CD14-positive monocyte (primary cell): ENCODE data around the gene CCDC102B. TPM values are rescaled to one million over a fixed set of nuclear protein-coding genes. Genes with fewer than 3 reads are reported as not detected.

Experiments
- DNase-seq, 3 donors: peaks; one replicate each; pipeline ENCODE4 v3.0.0-alpha.2; 2011 to 2022
- H2AFZ ChIP-seq: 2 replicates; pipeline ENCODE4 v1.6.0; 2012; ENCODE audit warnings: mild to moderate bottlenecking, low read depth, low read length, inconsistent platforms; ENCODE audit not compliant: insufficient read depth, poor library complexity, severe bottlenecking
- H3K27ac ChIP-seq, 2 donors: 1 replicate in 1 of 2; 2 replicates in 1 of 2; pipeline ENCODE4 v1.5.1; 2012 to 2013; ENCODE audit warnings: low read length in 2 of 2, control low read depth in 1 of 2, inconsistent platforms in 1 of 2, low read depth in 1 of 2, mild to moderate bottlenecking in 1 of 2
- H3K27me3 ChIP-seq, 2 donors: one replicate each; pipeline versions ENCODE4 v1.6.0 to v1.6.1; 2011 to 2013; ENCODE audit warnings: low read length in 2 of 2; ENCODE audit not compliant: control insufficient read depth in 2 of 2, insufficient read depth in 2 of 2
- H3K36me3 ChIP-seq, 2 donors: replicated peaks in 1 of 2; 1 replicate in 1 of 2; 2 replicates in 1 of 2; pipeline versions ENCODE4 v1.5.1 to v1.6.1; 2012 to 2013; ENCODE audit warnings: low read length in 2 of 2, control low read depth in 1 of 2, inconsistent platforms in 1 of 2, mild to moderate bottlenecking in 1 of 2; ENCODE audit not compliant: insufficient read depth in 2 of 2, control insufficient read depth in 1 of 2
- H3K4me1 ChIP-seq, 2 donors: 1 replicate in 1 of 2; 2 replicates in 1 of 2; pipeline versions ENCODE4 v1.5.1 to v1.6.1; 2012 to 2013; ENCODE audit warnings: low read length in 2 of 2, control low read depth in 1 of 2, inconsistent platforms in 1 of 2, mild to moderate bottlenecking in 1 of 2, moderate library complexity in 1 of 2; ENCODE audit not compliant: insufficient read depth in 2 of 2, control insufficient read depth in 1 of 2
- H3K4me2 ChIP-seq: replicated peaks from 2 replicates; pipeline ENCODE3; 2012; ENCODE audit warnings: low read length, moderate library complexity, mild to moderate bottlenecking; ENCODE audit not compliant: poor library complexity, severe bottlenecking; ENCODE audit errors: extremely low read depth
- H3K4me3 ChIP-seq, 3 experiments: fragments of 200-600 bp in 1 of 3; sonication (generic) in 1 of 3; replicated peaks in 1 of 3; 1 replicate in 2 of 3; 2 replicates in 1 of 3; pipeline ENCODE4 v1.5.1; 2011 to 2013; ENCODE audit warnings: low read length in 3 of 3, mild to moderate bottlenecking in 3 of 3, control low read depth in 2 of 3, low read depth in 2 of 3, inconsistent platforms in 1 of 3, moderate library complexity in 1 of 3
- H3K79me2 ChIP-seq: 2 replicates; pipeline ENCODE4 v1.6.0; 2012; ENCODE audit warnings: mild to moderate bottlenecking, control low read depth, inconsistent platforms, low read length, moderate library complexity; ENCODE audit not compliant: insufficient read depth
- H3K9ac ChIP-seq: 2 replicates; pipeline ENCODE4 v1.6.0; 2017; ENCODE audit warnings: low read length, mild to moderate bottlenecking; ENCODE audit not compliant: insufficient read depth, poor library complexity, severe bottlenecking
- H3K9me3 ChIP-seq, 2 donors: replicated peaks in 1 of 2; 1 replicate in 1 of 2; 2 replicates in 1 of 2; pipeline versions ENCODE4 v1.5.1 to v1.6.1; 2012 to 2013; ENCODE audit warnings: low read length in 2 of 2, control low read depth in 1 of 2; ENCODE audit not compliant: control insufficient read depth in 1 of 2, insufficient read depth in 1 of 2
- H4K20me1 ChIP-seq: 2 replicates; pipeline ENCODE4 v1.6.0; 2012; ENCODE audit warnings: mild to moderate bottlenecking, low read length, control low read depth, moderate library complexity; ENCODE audit not compliant: insufficient read depth
- H3K27ac Mint-ChIP-seq, 7 donors: one replicate each; pipeline ENCODE4 v1.8.0; 2020; ENCODE audit warnings: mild to moderate bottlenecking in 7 of 7, mixed read lengths in 7 of 7, moderate library complexity in 6 of 7, inconsistent platforms in 2 of 7
- H3K27me3 Mint-ChIP-seq, 3 donors: one replicate each; pipeline ENCODE4 v1.8.0; 2021 to 2022; ENCODE audit warnings: low read depth in 3 of 3, mild to moderate bottlenecking in 3 of 3, mixed read lengths in 3 of 3, moderate library complexity in 3 of 3, inconsistent platforms in 1 of 3
- H3K36me3 Mint-ChIP-seq, 2 donors: one replicate each; pipeline ENCODE4 v1.8.0; 2020; ENCODE audit warnings: mixed read lengths in 2 of 2, inconsistent platforms in 1 of 2, mild to moderate bottlenecking in 1 of 2
- H3K4me1 Mint-ChIP-seq: one replicate; pipeline ENCODE4 v1.8.0; 2020; ENCODE audit warnings: mild to moderate bottlenecking, mixed read lengths
- H3K4me3 Mint-ChIP-seq, 2 donors: one replicate each; pipeline ENCODE4 v1.8.0; 2020; ENCODE audit warnings: mild to moderate bottlenecking in 2 of 2, mixed read lengths in 2 of 2, moderate library complexity in 1 of 2
- H3K9me3 Mint-ChIP-seq, 7 donors: one replicate each; pipeline ENCODE4 v1.8.0; 2020 to 2022; ENCODE audit warnings: mixed read lengths in 7 of 7, mild to moderate bottlenecking in 6 of 7, moderate library complexity in 6 of 7, inconsistent platforms in 2 of 7
- WGBS: methylation state at CpG from one replicate; pipeline ENCODE4 v1.1.5; 2013; ENCODE audit warnings: missing lambda C conversion rate; ENCODE audit not compliant: insufficient coverage; 5-methylcytosine and 5-hydroxymethylcytosine counted together
- intact Hi-C, 2 donors: fragments of 100-400 bp; cut with micrococcal nuclease; formaldehyde crosslinking; loops; one replicate each; pipeline versions ENCODE4 v1.15.0 to v1.15.1; 2023
- polyA minus RNA-seq: library from RNA; depleted of rRNA, polyadenylated mRNA; stranded (reverse); fragments of >200 nt; gene quantifications from 2 replicates; pipeline ENCODE4 v1.2.3, GENCODE V29; 2012
- polyA plus RNA-seq, 3 donors: library from polyadenylated mRNA; depleted of rRNA in 1 of 3; unstranded in 2 of 3; stranded (reverse) in 1 of 3; fragments of 300-500 nt in 2 of 3; fragments of >200 nt in 1 of 3; fragmentation: Illumina TruSeq in 2 of 3; gene quantifications; 1 replicate in 2 of 3; 2 replicates in 1 of 3; pipeline ENCODE4 v1.2.3, GENCODE V29; 2012 to 2021
- total RNA-seq, 12 experiments: library from RNA in 1 of 12; stranded (reverse) in 1 of 12; fragments of 120-200 nt in 1 of 12; gene quantifications; one replicate each; pipeline ENCODE4 v1.2.4 and lab custom pipeline; 2013 to 2026; ENCODE audit warnings: mixed read lengths in 6 of 12, inconsistent platforms in 1 of 12
- TF ChIP-seq, protein P1 (sequence below): fragments of 200-600 bp; IDR thresholded peaks from one replicate; pipeline ENCODE4 v1.8.0; 2022; ENCODE audit warnings: antibody characterized with exemption, mild to moderate bottlenecking

CCDC102B gene
- 0.91 TPM for total RNA-seq (2013)
- 1 to 10 TPM in 1 of 3 donors, under 1 TPM in 1, not detected in 1; 0.34 to 1.4 TPM for polyA plus RNA-seq
- polyA minus RNA-seq, result 0.08 TPM in 1 of 2 replicates, not detected in the other
- total RNA-seq (lab: John Stamatoyannopoulos, UW), result 0.08 to 3.5 (median 1.1) reads per million in 11 experiments

DNA sequence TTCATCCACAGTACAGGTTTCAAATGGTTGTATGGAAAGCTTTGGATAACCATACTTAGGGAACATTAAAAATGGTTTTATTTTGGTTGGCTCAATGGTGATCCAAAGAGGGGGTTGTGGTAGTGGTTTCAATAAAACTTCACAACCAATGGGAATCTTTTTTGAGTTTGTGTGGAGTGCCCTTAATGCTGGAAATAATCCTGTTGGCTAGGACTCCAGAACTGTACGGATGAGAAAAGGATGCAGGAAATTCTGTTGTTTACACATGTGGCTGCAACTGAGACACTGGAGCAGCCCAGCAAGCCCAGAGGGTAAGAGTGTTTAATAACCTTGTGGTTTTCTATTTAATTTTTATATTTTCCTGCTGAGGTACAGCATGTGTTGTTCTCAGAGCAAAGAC is at the start of gene CCDC102B:
Gene CCDC102B, plus strand, starts transcription at position 210 of the 400 bp plus-strand sequence. CDS start 38,684 bp downstream, outside the sequence.
- intact Hi-C loops, result no loop called here
- no peaks in the 10 kb centered on the region for H3K27me3 ChIP-seq
- no peaks in the 10 kb centered on the region for H3K9me3 Mint-ChIP-seq
- DNase-seq, result no peak
- no peak within 1 kb of the TSS for H3K4me2 ChIP-seq
- no peak within 1 kb of the TSS for H3K27ac ChIP-seq
- H4K20me1 ChIP-seq, result no peaks in the 10 kb centered on the region
- no peak within 1 kb of the TSS for H3K4me3 ChIP-seq
- no peaks in the 10 kb centered on the region for H3K36me3 Mint-ChIP-seq
- no peak within 1 kb of the TSS for H3K27ac Mint-ChIP-seq
- no peaks in the 10 kb centered on the region for H3K27me3 Mint-ChIP-seq
- no peak within 1 kb of the TSS for H2AFZ ChIP-seq
- 40% methylated on average over 1 of the region's 1 CpG for WGBS
- H3K4me1 Mint-ChIP-seq, result no peaks in the 10 kb centered on the region
- no peak within 1 kb of the TSS for H3K9ac ChIP-seq
- H3K4me1 ChIP-seq, result no peaks in the 10 kb centered on the region
- no peak within 1 kb of the TSS for H3K4me3 Mint-ChIP-seq
- H3K79me2 ChIP-seq, result no peaks in the 10 kb centered on the region
- TF ChIP-seq, protein P1, sequence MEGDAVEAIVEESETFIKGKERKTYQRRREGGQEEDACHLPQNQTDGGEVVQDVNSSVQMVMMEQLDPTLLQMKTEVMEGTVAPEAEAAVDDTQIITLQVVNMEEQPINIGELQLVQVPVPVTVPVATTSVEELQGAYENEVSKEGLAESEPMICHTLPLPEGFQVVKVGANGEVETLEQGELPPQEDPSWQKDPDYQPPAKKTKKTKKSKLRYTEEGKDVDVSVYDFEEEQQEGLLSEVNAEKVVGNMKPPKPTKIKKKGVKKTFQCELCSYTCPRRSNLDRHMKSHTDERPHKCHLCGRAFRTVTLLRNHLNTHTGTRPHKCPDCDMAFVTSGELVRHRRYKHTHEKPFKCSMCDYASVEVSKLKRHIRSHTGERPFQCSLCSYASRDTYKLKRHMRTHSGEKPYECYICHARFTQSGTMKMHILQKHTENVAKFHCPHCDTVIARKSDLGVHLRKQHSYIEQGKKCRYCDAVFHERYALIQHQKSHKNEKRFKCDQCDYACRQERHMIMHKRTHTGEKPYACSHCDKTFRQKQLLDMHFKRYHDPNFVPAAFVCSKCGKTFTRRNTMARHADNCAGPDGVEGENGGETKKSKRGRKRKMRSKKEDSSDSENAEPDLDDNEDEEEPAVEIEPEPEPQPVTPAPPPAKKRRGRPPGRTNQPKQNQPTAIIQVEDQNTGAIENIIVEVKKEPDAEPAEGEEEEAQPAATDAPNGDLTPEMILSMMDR, result no peak
- no peaks in the 10 kb centered on the region for H3K36me3 ChIP-seq
- no peaks in the 10 kb centered on the region for H3K9me3 ChIP-seq

DNA sequence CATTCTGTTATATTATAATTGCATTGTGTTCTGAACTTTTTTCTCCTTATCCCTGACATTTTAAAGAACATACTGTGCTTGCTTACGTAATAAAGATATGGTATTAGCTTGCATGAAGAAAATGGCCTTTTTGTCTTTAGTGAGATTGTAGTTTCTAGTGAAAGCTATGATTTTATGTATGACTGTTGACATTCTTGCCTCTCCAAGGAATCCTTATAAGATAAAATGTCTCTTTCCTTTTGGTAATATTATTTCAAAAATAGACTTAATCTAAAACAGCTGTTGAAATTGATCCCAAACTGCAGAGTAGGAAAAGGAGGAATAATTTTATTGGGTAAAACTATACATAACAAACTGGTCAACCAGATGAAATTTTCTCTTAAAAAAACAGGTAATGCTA is 40.8 kb upstream of the CCDC102B start:
- Histone ChIP-seq H3K36me3 (no peaks in the 10 kb centered on the region), H2AFZ (no peak overlapping the region), H4K20me1 (no peaks in the 10 kb centered on the region), H3K4me1 (no peaks in the 10 kb centered on the region), H3K27ac (no peak overlapping the region), H3K79me2 (no peaks in the 10 kb centered on the region), H3K9me3 (peaks cover 3 to 12% of the 10 kb centered on the region in 2 donors), H3K4me3 (no peak overlapping the region), H3K4me2 (no peak overlapping the region), H3K27me3 (no peaks in the 10 kb centered on the region), H3K9ac (no peak overlapping the region)
- Mint-ChIP-seq H3K4me1 (no peaks in the 10 kb centered on the region), H3K36me3 (no peaks in the 10 kb centered on the region), H3K27ac (no peak overlapping the region), H3K27me3 (no peaks in the 10 kb centered on the region), H3K9me3 (peaks cover 3 to 14% (median 11%) of the 10 kb centered on the region in 7 donors), H3K4me3 (no peak overlapping the region)
- intact Hi-C loops, result no loop called here
- WGBS, result no CpG with 5 or more reads among the region's 1 CpG
- no peak for DNase-seq
- TF ChIP-seq, protein P1, result no peak
